Right lobe of liver (tissue), 4 donors: ENCODE measurements around the gene TIGAR.

ENCODE experiments used
- POLR2A ChIP-seq: fragments of 450-650 bp; IDR thresholded peaks from one replicate; pipeline ENCODE4 v1.6.1; 2017; ENCODE audit warnings: antibody characterized with exemption, mild to moderate bottlenecking
- TF ChIP-seq, protein P1 (sequence below), 4 donors: fragments of 200-600 bp in 3 of 4; fragments of 450-650 bp in 1 of 4; IDR thresholded peaks; one replicate each; pipeline versions ENCODE4 v1.5.1 to v1.8.0; 2016 to 2022; ENCODE audit warnings: antibody characterized with exemption in 4 of 4, mild to moderate bottlenecking in 2 of 4
- donor health status: DM: no; HTN: no; CAD: no.
- donor health status: DM: no; HTN: no; CAD: no.
- donor health status: DM: no; HTN: yes; CAD: no.

DNA sequence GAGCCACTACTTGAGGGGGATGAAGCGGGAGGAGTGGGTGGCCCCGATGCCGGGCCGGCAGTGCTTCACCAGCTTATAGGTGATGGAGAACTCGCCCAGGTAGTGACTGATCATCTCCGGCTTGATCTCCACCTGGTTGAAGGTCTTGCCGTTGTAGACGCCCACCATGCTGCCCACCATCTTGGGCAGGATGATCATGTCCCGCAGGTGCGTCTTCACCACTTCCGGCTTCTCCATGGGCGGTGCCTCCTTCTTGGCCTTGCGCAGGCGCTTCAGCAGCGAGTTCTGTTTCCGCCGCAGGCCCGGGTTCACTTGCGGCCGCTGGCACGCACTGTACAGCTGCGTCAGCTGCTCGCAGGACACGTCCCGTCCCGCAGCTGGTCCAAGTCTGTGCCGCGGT, 3.4 kb downstream of the TIGAR start:
- TF ChIP-seq, protein P1, sequence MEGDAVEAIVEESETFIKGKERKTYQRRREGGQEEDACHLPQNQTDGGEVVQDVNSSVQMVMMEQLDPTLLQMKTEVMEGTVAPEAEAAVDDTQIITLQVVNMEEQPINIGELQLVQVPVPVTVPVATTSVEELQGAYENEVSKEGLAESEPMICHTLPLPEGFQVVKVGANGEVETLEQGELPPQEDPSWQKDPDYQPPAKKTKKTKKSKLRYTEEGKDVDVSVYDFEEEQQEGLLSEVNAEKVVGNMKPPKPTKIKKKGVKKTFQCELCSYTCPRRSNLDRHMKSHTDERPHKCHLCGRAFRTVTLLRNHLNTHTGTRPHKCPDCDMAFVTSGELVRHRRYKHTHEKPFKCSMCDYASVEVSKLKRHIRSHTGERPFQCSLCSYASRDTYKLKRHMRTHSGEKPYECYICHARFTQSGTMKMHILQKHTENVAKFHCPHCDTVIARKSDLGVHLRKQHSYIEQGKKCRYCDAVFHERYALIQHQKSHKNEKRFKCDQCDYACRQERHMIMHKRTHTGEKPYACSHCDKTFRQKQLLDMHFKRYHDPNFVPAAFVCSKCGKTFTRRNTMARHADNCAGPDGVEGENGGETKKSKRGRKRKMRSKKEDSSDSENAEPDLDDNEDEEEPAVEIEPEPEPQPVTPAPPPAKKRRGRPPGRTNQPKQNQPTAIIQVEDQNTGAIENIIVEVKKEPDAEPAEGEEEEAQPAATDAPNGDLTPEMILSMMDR (IDR thresholded peaks at IDR 0.05) = no peak
- TF ChIP-seq POLR2A = no peak
